ENCODE data around the gene NFAT5. TPM values are rescaled to one million over a fixed set of nuclear protein-coding genes. Genes with fewer than 3 reads are reported as not detected.

NFAT5 gene
- total RNA-seq, 1 donor from 2014 or later, result 14.3 TPM

- H3F3A ChIP-seq (ENCODE audit: low read depth), result no peaks in the 10 kb centered on the region
- no peaks in the 10 kb centered on the region for H4K20me1 ChIP-seq (ENCODE audit: low read depth)
- Mint-ChIP-seq H3K27ac (no peak overlapping the region), H3K4me3 (no peak overlapping the region), H3K27me3 (ENCODE audit: insufficient read depth, low read depth) (no peaks in the 10 kb centered on the region), H3K9me3 (no peaks in the 10 kb centered on the region), H3K4me1 (peaks cover 22% of the 10 kb centered on the region), H3K36me3 (no peaks in the 10 kb centered on the region)
- no peak for DNase-seq (ENCODE audit: low spot score)
- no peaks in the 10 kb centered on the region for H3K36me3 ChIP-seq
- H3K27ac ChIP-seq, result no peak overlapping the region
- TF ChIP-seq EZH2 (IDR thresholded peaks at IDR 0.05) (no peak), EZH2phosphoT487 (IDR thresholded peaks at IDR 0.05) (no peak), CTCF (IDR thresholded peaks at IDR 0.05) (no peak)
- no peak overlapping the region for H3K9ac ChIP-seq
- H3K9me3 ChIP-seq (ENCODE audit: low read depth), result no peaks in the 10 kb centered on the region
- no peaks in the 10 kb centered on the region for H3K27me3 ChIP-seq
- H3K4me2 ChIP-seq, result no peak overlapping the region
- no peak overlapping the region for H3K4me3 ChIP-seq
- no peaks in the 10 kb centered on the region for H3K79me2 ChIP-seq (ENCODE audit: low read depth)
- no peak overlapping the region for H2AFZ ChIP-seq (replicated peaks)
- peaks cover under 1% of the 10 kb centered on the region for H3K4me1 ChIP-seq
Observed at GRCh38 chr16:69534720-69535119, 31.0 kb upstream of the NFAT5 start.

GRCh38 chr16:69535123-69536050 is 30.4 kb upstream of the NFAT5 start:
- H3K4me2 ChIP-seq, result no peak overlapping the region
- no peaks in the 10 kb centered on the region for H3K27me3 Mint-ChIP-seq (ENCODE audit: insufficient read depth, low read depth)
- no peak for TF ChIP-seq EZH2 (IDR thresholded peaks at IDR 0.05)
- no peak for TF ChIP-seq CTCF (IDR thresholded peaks at IDR 0.05)
- no peak for TF ChIP-seq EZH2phosphoT487 (IDR thresholded peaks at IDR 0.05)
- H3K27ac ChIP-seq, result no peak overlapping the region
- H3K9ac ChIP-seq, result no peak overlapping the region
- no peaks in the 10 kb centered on the region for H3K79me2 ChIP-seq (ENCODE audit: low read depth)
- no peak overlapping the region for H3K4me3 ChIP-seq
- no peak overlapping the region for H2AFZ ChIP-seq (replicated peaks)
- peaks cover 17% of the 10 kb centered on the region for H3K4me1 Mint-ChIP-seq
- no peaks in the 10 kb centered on the region for H3K27me3 ChIP-seq
- H3K4me3 Mint-ChIP-seq, result no peak overlapping the region
- no peaks in the 10 kb centered on the region for H3K36me3 Mint-ChIP-seq
- H3K4me1 ChIP-seq, result no peaks in the 10 kb centered on the region
- H3K36me3 ChIP-seq, result no peaks in the 10 kb centered on the region
- no peak overlapping the region for H3K27ac Mint-ChIP-seq
- H4K20me1 ChIP-seq (ENCODE audit: low read depth), result no peaks in the 10 kb centered on the region
- no peaks in the 10 kb centered on the region for H3F3A ChIP-seq (ENCODE audit: low read depth)
- no peaks in the 10 kb centered on the region for H3K9me3 ChIP-seq (ENCODE audit: low read depth)
- no peak for DNase-seq (ENCODE audit: low spot score)
- H3K9me3 Mint-ChIP-seq, result no peaks in the 10 kb centered on the region

- H3K79me2 ChIP-seq (ENCODE audit: low read depth), result no peaks in the 10 kb centered on the region
- H3K9me3 Mint-ChIP-seq, result no peaks in the 10 kb centered on the region
- H3K4me1 Mint-ChIP-seq, result peaks cover 9% of the 10 kb centered on the region
- no peaks in the 10 kb centered on the region for H3K9me3 ChIP-seq (ENCODE audit: low read depth)
- H3K27me3 Mint-ChIP-seq (ENCODE audit: insufficient read depth, low read depth), result no peaks in the 10 kb centered on the region
- DNase-seq (ENCODE audit: low spot score), result no peak
- TF ChIP-seq EZH2 (IDR thresholded peaks at IDR 0.05) (no peak), EZH2phosphoT487 (IDR thresholded peaks at IDR 0.05) (no peak), CTCF (IDR thresholded peaks at IDR 0.05) (no peak)
- no peak overlapping the region for H3K4me2 ChIP-seq
- H3K9ac ChIP-seq, result no peak overlapping the region
- no peak overlapping the region for H3K27ac Mint-ChIP-seq
- H3K4me3 Mint-ChIP-seq, result no peak overlapping the region
- H3K27ac ChIP-seq, result no peak overlapping the region
- no peaks in the 10 kb centered on the region for H3K36me3 Mint-ChIP-seq
- no peaks in the 10 kb centered on the region for H3K36me3 ChIP-seq
- no peaks in the 10 kb centered on the region for H3K4me1 ChIP-seq
- H3K4me3 ChIP-seq, result no peak overlapping the region
- no peaks in the 10 kb centered on the region for H3K27me3 ChIP-seq
- no peaks in the 10 kb centered on the region for H3F3A ChIP-seq (ENCODE audit: low read depth)
- no peak overlapping the region for H2AFZ ChIP-seq (replicated peaks)
- no peaks in the 10 kb centered on the region for H4K20me1 ChIP-seq (ENCODE audit: low read depth)
Observed at GRCh38 chr16:69537706-69538080, 28.1 kb upstream of the NFAT5 start.

Data from neural progenitor cell (in vitro differentiated cells).